Measurements from ENCODE around the gene CYP8B1.

CYP8B1 gene

GRCh38 chr3:42827023-42827422 is 48.7 kb downstream of the CYP8B1 start:
- no peak for TF ChIP-seq CTCF (IDR thresholded peaks at IDR 0.05; ENCODE audit: borderline replicate concordance, insufficient read depth, low read depth, low read length)
- no peak overlapping the region for H3K4me3 ChIP-seq (ENCODE audit: low read depth, low read length)

GRCh38 chr3:42826141-42826540 is 49.5 kb downstream of the CYP8B1 start:
- H3K4me3 ChIP-seq (ENCODE audit: low read depth, low read length): no peak overlapping the region
- TF ChIP-seq CTCF (IDR thresholded peaks at IDR 0.05; ENCODE audit: borderline replicate concordance, insufficient read depth, low read depth, low read length): no peak

- no peak for TF ChIP-seq CTCF (IDR thresholded peaks at IDR 0.05; ENCODE audit: borderline replicate concordance, insufficient read depth, low read depth, low read length)
- no peak overlapping the region for H3K4me3 ChIP-seq (ENCODE audit: low read depth, low read length)
Measured at GRCh38 chr3:42823351-42823750, 52.3 kb downstream of the CYP8B1 start.

GRCh38 chr3:42822828-42823227 is 52.9 kb downstream of the CYP8B1 start:
- no peak overlapping the region for H3K4me3 ChIP-seq (ENCODE audit: low read depth, low read length)
- TF ChIP-seq CTCF (IDR thresholded peaks at IDR 0.05; ENCODE audit: borderline replicate concordance, insufficient read depth, low read depth, low read length): no peak
